Stimulated activated CD8-positive, alpha-beta memory T cell treated with anti-CD3 and anti-CD28 coated beads, Interleukin-12 subunit alpha, Interleukin-12 subunit beta, amount 100 ng/mL, for 1 hour (primary cell): ENCODE results near the gene SSBP4.
"Not testable (repeated sequence)": the region's sequence is repeated elsewhere in the genome, so short reads cannot be mapped to it uniquely, and the experiment has no call there.

Experiments
- DNase-seq: peaks from one replicate; pipeline ENCODE4 v3.0.0-alpha.2; 2020; ENCODE audit warnings: low read depth

The SSBP4 gene

DNA sequence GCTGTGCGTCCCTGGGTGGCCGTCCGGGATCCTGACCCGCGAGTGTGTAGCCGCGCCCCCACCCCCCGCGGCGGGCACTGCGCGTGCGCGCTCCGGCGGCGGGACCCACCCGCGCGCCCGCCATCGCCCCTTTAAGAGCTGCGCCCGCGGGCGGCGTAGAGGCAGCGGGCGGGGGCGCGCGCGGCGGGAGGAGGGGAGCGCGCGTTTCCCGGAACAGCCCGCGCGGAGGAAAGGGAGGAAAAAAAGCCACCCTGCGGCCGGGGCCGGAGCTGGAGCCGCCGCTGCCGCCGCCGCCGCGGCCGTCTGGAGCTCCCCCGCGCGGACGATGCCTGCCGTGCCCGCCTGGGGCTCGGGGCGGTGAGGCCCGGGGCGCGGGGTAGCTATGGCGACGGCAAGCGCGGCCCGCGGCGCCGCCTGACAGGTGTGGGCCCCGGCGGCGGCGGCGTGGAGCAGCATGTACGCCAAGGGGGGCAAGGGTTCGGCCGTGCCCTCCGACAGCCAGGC, at the start of gene SSBP4:
Gene SSBP4, plus strand, starts transcription at position 204 of the 504 bp plus-strand sequence. Its CDS starts 251 bp downstream, at position 455.
- DNase-seq, result peak; percentile 44

DNA sequence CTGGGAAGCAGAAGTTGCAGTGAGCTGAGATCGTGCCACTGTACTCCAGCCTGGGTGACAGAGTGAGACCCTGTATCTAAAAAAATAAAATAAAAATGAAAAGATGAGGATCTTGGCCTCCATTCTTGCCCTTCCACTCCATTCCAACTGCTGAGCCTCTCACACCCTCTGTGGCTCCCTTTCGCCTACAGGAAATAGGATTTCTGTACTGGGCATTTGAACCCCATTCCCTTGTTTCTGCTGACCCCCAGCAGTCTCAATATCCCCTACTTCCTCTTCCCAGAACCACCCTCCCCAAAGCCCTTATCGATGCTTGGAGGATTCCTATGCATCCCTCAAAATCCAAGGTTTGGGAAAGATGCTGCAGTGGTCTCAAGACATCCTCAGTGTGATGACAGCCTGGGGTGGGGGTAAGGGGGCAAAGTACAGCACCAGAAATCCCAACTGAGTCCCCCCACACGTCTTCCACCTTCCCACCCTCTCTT, 45.7 kb upstream of the SSBP4 start:
- DNase-seq, result no peak

DNA sequence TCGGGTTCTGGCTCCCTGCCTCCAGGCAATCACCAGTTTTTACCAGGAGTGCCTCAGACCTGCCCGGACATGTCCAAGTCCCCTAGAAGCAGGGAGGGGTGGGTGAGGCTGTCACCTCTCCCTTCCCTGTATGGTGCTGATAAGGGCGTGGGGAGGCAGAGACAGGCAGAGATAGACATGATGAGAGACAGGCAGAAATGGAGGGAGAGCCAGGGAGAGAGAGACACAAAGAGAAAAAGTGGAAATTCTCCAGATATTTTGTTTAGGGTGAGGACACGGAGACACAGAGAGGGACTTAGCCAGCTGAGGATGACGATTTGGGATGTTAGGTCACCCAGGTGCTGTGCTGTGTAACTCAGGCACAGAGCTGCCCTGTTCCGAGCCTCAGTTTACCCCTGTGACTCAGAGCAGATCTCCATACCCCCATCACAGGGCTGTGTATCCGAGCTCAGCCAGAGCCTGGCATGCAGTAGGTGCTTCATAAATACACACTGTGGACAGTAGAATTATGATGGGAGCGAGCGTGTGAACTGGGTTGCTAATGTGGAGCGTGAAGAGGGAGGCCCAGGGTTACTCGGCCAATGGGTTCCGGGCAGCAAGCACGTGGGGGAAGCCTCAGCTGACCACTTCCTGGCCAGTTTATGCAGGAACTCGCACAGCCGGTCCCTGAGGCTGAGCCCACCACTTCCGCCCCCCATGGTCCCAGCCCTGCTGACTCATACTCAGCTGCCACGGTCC, 45.1 kb upstream of the SSBP4 start:
- peak; percentile 39 for DNase-seq

DNA sequence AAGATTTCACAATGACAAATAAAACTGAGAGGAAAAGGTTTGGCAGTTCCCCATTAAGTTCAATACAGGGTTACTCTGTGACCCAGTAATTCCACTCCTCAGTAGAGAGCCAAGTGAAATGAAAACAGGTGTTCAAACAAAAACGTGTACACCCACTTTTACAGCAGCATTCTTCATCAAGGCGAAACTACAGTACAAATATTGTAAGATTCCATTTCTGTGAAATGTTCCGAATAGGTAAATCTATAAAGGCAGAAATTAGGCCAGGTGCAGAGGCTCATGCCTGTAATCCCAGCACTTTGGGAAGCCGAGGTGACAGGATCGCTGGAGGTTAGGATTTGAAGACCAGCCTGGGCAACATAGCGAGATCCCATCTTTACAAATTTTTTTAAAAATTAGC, 42.2 kb upstream of the SSBP4 start:
- DNase-seq, result no peak

DNA sequence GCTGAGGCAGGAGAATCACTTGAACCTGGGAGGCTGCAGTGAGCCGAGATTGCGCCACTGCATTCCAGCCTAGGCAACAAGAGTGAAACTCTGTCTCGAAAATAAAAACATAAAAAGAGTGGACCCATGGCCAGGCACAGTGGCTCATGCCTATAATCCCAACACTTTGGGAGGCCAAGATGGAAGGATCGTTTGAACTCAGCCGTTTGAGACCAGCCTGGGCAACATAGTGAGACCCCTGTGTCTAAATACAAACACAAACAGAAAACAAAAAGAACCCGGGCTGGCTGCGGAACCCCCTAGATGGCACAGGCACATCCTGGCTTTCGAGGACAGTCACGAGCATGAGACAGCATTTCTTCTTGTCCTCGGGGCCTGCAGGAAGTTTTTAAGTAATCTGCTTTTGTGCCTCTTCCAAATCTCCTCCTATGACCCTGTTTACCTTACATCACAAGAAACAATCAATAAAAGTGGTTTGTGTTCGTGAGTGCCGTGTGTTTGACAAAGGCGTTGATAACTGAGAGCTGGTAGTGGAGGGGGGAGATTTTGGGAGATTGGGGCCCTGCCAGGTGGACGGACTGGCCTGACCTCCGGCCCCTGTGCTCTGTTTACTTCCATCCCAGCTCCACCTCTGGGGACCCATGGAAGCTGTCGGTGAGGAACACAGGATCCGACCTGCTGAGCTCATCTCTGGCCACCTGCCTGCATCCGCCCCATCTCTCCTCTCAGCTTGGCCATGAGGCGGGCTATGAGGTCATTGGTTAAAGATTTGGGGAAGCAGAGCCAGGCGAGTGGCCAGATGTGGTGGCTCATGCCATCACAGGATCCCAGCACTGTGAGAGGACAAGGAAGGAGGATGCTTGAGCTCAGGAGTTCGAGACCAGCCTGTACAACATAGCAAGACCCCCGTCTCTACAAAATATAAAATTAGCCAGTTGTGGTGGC, 39.1 kb upstream of the SSBP4 start:
- DNase-seq, result no peak

DNA sequence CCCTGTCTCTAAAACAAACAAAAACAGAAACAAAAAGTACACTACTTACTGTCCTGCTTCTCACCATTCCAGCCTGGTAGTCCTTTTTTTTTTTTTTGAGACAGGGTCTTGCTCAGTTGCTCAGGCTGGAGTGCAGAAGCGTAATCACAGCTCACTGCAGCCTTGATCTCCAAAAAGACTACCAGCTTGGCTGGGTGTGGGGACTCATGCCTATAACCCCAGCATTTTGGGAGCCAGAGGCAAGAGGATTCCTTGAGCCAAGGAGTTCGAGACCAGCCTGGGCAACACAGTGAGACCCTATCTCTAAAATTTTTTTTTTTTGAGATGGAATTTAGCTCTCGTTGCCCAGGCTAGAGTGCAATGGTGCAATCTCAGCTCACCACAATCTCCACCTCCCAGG, 38.4 kb upstream of the SSBP4 start:
- DNase-seq, result no peak

DNA sequence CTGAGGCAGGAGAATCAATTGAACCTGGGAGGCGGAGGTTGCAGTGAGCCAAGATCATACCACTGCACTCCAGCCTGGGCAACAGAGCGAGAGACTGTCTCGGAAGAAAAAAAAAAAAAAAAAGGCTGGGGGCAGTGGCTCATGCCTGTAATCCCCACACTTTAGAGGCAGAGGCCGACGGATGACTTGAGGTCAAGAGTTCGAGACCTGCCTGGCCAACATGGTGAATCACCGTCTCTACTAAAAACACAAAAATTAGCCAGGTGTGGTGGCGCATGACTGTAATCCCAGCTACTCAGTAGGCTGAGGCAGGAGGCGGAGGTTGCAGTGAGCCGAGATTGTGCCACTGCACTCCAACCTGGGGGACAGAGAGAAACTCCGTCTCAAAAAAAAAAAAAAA, 35.6 kb upstream of the SSBP4 start:
- DNase-seq, result not testable (repeated sequence)

DNA sequence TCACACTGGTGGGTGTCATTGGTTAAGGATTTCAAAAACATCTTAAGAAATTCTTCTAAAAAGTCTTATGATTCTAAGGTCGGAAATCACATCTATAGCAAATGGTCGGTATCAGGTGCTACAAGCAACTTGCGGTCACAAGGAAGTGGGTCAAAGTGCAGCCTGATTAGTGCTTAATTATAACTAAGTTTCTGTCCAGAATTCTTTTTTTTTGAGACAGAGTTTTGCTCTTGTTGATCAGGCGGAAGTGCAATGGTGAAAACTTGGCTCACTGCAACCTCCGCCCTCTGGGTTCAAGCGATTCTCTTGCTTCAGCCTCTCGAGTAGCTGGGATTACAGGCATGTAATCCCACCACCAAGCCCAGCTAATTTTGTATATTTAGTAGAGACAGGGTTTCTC, 34.4 kb upstream of the SSBP4 start:
- DNase-seq, result no peak

DNA sequence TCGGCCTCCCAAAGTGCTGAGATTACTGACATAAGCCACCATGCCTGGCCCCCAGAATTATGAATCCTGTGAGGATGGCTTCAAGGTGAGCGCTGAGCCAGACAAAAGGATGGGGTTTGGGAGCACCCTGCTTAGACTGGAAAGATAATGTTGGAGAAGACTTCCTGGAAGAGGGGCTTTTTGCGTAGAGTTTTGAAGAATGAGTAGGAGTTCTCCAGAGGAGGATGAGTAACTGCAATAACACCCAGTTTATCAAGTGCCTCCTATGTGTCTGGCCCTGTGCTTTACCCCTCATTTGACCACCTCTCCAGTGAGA, 33.9 kb upstream of the SSBP4 start:
- DNase-seq, result no peak

DNA sequence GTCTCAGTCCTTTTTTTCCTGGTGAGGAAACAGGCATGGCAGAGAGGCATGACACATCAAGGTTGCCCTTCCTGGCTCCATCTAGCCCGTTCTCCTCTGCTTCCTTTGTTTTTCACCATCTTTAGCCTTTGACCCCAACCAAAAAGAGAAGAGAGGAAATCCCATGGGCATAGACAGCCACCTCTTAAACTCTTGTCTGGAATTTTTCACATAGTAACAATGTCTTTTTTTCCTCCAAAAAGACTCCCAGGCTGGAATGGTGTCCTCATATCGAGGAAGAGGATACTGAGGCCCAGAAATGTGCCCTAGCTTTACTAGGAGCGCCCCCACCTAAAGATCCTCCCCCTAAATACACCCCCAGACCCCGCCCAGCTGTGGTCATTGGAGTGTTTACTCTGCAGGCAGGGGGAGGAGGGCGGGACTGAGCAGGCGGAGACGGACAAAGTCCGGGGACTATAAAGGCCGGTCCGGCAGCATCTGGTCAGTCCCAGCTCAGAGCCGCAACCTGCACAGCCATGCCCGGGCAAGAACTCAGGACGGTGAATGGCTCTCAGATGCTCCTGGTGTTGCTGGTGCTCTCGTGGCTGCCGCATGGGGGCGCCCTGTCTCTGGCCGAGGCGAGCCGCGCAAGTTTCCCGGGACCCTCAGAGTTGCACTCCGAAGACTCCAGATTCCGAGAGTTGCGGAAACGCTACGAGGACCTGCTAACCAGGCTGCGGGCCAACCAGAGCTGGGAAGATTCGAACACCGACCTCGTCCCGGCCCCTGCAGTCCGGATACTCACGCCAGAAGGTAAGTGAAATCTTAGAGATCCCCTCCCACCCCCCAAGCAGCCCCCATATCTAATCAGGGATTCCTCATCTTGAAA, 33.3 kb upstream of the SSBP4 start, which contains the start of gene GDF15:
Gene GDF15, plus strand, starts transcription at position 484 of the 868 bp plus-strand sequence. Its CDS starts 32 bp downstream, at position 516.
- DNase-seq, result no peak

DNA sequence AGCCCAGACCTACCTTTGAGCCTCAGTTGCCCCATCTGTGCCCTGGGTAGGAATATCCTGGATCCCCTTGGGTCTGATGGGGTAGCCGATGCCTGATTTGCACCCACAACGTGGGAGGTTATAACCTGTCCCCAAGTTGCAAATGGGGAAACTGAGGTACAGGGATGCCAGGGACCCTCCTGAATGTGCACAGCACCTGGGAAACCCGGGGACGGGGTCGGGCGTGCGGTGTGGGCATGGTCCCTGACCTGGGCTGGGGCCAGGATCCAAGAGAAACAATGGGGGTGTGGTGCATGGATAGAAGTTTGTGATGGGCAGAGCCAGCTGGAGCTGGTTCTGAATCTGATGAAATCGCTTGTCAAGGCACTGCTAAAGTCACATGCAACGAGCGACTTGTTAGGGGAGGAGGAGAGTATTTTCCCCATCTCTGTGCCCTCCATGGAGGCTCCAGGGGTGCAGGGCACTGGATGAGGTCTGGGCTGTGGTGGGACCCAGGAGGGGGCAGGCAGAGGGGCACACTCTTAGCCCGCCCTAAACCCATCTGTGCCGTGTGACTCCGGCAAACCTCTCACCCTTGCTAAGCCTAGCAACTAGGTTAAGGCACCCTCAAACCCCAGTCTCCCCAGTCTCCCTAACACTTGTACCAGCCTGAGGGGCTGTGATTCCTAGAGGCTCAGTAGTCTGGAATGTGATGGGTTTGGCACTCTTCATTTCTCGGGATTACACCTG, 32.5 kb upstream of the SSBP4 start:
- no peak for DNase-seq

DNA sequence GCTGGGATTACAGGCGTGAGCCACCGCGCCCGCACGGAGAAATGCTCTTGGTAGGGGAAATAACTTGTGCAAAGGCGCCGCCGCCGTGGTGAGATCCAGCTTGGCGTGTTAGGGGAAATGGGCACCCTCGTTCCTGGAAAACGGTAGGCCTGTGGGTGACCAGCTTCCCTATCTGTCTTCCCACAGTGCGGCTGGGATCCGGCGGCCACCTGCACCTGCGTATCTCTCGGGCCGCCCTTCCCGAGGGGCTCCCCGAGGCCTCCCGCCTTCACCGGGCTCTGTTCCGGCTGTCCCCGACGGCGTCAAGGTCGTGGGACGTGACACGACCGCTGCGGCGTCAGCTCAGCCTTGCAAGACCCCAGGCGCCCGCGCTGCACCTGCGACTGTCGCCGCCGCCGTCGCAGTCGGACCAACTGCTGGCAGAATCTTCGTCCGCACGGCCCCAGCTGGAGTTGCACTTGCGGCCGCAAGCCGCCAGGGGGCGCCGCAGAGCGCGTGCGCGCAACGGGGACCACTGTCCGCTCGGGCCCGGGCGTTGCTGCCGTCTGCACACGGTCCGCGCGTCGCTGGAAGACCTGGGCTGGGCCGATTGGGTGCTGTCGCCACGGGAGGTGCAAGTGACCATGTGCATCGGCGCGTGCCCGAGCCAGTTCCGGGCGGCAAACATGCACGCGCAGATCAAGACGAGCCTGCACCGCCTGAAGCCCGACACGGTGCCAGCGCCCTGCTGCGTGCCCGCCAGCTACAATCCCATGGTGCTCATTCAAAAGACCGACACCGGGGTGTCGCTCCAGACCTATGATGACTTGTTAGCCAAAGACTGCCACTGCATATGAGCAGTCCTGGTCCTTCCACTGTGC, 30.9 kb upstream of the SSBP4 start:
- peak; percentile 64 for DNase-seq

DNA sequence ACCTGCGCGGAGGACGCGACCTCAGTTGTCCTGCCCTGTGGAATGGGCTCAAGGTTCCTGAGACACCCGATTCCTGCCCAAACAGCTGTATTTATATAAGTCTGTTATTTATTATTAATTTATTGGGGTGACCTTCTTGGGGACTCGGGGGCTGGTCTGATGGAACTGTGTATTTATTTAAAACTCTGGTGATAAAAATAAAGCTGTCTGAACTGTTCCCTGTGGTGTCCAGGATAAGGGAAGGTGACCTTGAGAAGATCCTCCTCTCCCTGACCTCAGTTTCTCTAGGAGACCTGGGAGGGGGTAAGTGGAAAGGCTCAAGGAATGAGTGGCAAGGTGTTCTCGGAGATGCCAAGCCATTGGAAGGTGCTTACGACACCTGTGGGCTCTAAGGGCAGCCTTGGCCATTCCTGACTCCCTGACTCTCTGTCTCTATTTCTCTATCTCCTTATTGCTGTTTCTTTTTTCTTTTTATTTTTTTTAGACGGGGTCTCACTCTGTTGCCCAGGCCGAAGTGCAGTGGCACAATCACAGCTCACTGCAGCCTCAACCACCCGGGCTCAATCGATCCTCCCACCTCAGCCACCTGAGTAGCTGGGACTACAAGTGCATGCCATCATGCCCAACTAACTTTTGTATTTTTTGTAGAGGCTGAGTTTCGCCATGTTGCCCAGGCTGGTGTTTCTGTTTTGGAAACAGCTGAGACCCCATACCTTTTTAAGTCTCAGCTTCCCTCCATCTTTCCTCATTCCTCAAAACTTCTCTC, 30.1 kb upstream of the SSBP4 start:
- DNase-seq, result no peak

DNA sequence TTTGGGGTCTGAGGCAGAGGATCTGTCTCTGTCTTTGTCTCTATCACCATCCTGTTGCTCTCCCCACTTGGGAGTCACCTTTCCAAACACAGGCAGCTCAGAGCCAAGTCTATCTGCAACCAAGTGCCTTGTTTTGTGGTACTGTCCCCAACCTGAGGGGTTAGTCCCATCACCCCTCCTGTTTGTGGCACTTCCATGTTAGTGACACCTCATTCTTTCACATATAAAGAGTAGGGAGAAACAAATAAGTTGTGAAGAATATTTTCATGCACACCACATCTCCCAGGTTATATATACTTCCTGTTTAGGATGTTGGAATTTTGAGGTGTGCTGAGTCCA, 29.5 kb upstream of the SSBP4 start:
- DNase-seq, result no peak

DNA sequence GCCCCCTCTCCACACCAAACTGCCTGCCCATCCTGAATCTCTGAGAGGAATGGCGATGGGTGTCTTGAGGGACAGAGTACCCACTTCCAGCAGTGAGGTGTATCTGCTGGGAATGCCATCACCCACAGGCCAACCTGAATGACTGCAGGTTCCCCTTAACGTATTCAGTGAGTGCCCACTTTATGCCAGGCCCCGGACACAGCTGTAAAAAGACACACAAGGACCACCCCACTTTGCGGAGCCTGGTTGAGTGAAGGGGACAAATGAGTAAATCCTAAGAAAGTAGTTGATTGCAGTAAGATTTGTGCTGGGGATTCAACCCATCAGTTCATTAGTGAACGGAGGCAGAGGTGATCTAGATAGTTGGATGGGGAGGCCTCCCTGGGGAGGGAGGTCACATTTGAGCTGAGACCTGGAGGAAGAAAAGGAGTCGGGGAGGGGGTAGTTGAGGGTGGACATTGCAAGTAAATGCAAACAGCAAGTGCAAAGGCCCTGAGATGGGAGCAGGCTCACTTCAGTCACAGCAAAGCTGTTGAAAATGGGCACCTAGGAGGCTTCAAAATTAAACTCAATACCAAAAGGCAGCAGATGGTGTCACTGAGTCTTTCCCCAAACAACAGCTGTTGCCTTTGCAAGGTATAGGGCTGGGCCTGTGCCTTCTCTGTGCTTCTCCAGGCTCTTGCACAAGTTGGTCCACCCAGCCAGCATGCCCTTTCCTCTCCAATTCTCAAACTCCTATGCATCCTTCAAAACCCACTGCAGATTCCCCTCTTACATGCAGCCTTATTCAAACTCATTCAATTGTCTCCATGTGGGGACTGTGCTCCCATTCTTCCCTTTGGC, 28.9 kb upstream of the SSBP4 start:
- no peak for DNase-seq

DNA sequence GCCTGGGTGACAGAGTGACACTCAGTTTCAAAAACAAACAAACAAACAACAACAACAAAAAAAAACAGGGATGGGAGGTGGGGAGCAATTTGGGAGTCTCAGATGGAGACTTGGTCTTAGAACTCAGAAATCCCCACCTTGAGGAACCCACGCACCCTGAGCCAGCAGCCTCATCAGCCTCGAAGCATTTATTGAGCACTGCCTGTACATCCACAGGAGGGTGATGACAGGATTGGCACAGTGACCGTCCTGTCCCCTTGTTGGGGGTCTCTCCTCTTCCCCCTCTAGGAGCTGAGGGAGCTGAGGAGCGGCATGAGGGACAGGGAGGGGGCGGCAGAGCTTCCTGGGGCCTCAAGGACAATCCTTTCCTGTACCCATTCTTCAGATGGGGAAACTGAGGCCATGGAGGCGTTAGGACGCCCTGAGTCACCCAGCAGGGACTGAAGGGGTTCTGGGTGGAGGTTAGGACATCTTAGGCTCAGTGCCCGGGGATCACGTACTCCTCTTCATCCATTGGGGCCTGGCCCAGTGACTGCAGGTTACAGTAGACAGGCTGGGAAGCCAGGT, 27.6 kb upstream of the SSBP4 start:
- DNase-seq, result no peak

DNA sequence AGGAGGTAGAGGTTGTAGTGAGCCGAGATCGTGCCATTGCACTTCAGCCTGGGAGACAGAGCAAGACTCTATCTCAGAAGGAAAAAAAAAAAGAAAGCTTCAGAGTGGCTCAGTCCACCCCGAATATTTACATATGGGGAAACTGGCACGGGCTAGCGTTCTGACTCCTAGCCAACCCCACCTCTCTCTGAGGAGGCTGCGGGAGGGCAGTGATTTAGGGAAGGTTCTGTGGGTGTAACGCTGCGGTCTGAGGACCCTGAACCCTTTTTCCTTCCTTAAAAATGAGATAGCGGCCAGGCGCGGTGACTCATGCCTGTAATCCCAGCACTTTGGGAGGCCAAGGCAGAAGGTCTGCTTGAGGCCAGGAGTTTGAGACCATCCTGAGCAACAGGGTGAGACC, 26.8 kb upstream of the SSBP4 start:
- no peak for DNase-seq

DNA sequence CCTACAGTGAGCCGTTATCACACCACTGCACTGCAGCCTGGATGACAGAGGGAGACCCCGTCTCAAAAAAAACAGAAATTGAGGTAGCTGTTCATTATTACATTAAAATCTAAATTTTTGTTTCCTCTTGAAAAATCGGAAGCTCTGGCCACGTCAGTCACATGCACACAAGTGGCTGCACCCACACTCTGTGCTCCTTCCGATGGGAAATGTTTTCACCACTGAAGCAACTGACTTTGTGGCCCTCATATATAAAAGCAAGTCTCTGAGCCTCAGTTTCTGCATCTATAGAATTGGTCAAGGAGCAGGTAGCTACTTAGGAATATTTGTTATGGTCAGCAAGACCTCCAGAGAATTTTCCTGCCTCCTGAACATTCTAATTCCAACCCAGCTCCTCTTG, 26.3 kb upstream of the SSBP4 start:
- no peak for DNase-seq
